ENCODE measurements around the gene KCNQ1.

DNA sequence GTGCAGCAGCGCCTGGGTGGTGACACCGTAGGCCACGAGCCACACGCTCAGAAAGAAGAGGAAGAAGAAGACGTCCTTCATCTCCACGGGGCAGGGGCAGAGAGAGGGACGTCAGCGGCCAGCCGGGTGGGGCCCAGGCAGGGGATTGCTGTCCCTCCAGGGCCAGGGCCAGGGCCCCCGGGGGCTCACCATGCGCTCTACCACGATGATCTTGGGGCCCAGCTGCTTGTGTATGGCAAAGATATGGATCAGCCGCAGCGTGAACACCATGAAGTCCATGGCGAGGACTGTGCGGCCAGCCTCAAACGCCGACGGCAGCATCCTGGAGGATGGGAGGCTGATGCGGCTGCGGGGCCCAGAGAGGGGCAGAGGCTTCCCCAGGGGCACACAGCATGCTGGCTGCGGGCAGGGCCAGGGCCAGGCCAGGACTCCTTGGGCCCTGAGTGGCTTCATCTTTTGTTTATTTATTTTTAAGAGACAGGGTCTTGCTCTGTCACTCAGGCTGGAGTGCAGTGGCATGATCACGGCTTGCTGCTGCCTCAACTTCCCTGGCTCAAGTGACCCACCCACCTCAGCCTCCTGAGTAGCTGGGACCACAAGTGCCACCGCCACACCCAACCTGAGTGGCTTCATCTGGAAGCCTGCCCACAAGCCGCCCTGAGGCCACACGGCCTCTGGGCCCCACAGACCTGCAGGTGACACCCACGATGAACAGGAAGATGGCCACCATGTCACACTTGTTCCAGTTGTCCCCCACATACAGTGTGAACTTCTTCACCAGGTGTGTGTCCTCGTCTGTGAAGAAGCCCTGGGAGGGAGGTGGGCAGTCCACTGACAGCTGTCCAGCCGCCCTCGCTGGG, 33.1 kb upstream of the KCNQ1 start:
- TF ChIP-seq, protein P1, sequence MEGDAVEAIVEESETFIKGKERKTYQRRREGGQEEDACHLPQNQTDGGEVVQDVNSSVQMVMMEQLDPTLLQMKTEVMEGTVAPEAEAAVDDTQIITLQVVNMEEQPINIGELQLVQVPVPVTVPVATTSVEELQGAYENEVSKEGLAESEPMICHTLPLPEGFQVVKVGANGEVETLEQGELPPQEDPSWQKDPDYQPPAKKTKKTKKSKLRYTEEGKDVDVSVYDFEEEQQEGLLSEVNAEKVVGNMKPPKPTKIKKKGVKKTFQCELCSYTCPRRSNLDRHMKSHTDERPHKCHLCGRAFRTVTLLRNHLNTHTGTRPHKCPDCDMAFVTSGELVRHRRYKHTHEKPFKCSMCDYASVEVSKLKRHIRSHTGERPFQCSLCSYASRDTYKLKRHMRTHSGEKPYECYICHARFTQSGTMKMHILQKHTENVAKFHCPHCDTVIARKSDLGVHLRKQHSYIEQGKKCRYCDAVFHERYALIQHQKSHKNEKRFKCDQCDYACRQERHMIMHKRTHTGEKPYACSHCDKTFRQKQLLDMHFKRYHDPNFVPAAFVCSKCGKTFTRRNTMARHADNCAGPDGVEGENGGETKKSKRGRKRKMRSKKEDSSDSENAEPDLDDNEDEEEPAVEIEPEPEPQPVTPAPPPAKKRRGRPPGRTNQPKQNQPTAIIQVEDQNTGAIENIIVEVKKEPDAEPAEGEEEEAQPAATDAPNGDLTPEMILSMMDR (optimal IDR thresholded peaks at IDR 0.05 in 1 of 3, IDR thresholded peaks at IDR 0.05 in 1 of 3, conservative IDR thresholded peaks at IDR 0.05 in 1 of 3; ENCODE audit: extremely low read depth in 1 of 3, insufficient read depth in 2 of 3, low read length in 3 of 3): no peak
- no peak for TF ChIP-seq EZH2 (IDR thresholded peaks at IDR 0.05; ENCODE audit: low read length)

Measured in keratinocyte (primary cell).